Measurements from ENCODE around the gene GNB1. TPM values are rescaled to one million over a fixed set of nuclear protein-coding genes. Genes with fewer than 3 reads are reported as not detected.
"Not testable (repeated sequence)": the region's sequence is repeated elsewhere in the genome, so short reads cannot be mapped to it uniquely, and the experiment has no call there.

The GNB1 gene
- total RNA-seq, 2 donors from 2014 or later, result 267 to 358 TPM

GRCh38 chr1:1748686-1749321, 142.1 kb downstream of the GNB1 start:
- no peak for DNase-seq (ENCODE audit: low spot score in 2 of 2)
- ATAC-seq, result no peak
- Mint-ChIP-seq H3K9me3 (no peaks in the 10 kb centered on the region), H3K27ac (peak overlapping the region in 1 of 2 donors; percentile 71), H3K36me3 (no peaks in the 10 kb centered on the region)

GRCh38 chr1:1746566-1746909, 144.3 kb downstream of the GNB1 start:
- peak overlapping the region in 1 of 2 donors; percentile 87 for H3K27ac Mint-ChIP-seq
- not testable (repeated sequence) for H3K36me3 Mint-ChIP-seq; DNase-seq (ENCODE audit: low spot score in 2 of 2); H3K9me3 Mint-ChIP-seq
- ATAC-seq, result peak; percentile 90 to 91

DNA sequence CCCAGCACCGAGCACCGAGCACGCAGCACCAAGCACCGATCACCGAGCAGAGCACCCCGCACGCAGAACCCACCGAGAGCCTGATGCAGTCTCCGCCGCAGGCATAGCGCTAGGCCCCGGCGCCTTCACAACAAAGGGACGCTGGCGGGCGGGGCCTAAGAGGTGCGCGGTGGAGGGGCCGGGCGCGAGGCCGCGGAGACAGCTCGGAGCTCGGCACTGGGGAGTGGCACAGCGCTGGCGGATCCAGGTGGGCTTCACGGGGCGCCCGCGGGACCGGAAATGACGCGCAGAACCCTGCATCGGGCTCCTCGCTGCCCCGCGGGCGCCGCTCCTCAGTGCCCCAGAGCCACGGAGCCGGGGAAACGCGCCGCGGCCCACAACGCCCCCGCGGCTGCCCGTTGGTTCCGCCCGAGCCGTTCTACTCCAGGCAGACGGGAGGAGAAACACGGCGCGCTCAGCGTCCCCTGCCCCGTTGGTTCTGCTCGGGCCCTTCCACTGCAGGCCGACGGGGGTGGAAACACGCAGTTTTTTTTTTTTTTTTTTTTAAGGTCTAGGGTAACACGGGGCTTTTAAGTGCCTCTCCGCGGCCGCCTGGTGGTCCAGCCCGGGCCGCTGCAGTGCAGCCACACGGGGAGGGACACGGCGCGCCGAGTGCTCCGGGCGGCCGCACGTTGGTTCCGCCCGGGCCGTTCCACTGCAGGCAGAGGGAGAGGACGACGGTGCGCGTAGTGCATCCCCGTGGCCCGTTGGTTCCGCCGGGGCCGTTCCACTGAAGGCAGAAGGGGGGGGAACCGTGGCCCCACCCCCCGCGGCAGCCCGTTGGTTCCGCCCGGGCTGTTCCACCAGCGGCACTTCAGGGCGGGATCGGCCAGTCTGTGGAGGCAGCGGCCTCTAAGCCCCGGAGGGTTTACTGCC, 145.0 kb downstream of the GNB1 start:
- H3K9me3 Mint-ChIP-seq, H3K36me3 Mint-ChIP-seq: not testable (repeated sequence)
- ATAC-seq (peak; percentile 71 to 77), DNase-seq (ENCODE audit: low spot score in 2 of 2) (peak; percentile 81 to 92)
- H3K27ac Mint-ChIP-seq, result peak overlapping the region in 1 of 2 donors; percentile 87

DNA sequence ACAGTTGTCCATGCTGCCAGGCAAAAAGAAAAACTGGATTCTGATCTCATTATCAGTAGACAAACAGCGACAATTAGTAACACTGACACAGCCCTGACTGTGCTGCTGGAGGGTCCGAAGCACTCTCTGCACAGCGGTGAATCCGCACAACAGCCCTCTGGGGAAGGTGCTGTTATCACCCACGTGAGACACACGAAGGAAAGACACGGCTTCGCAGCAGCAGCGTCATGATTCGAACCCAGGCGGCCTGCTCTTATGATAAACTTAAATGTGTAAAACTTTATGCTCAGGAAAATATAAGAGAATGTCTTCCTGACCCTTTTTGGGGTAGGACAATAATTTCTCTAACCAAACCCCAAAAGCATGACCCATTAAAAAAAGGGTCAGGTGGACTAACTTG, 148.4 kb downstream of the GNB1 start:
- not testable (repeated sequence) for H3K36me3 Mint-ChIP-seq; DNase-seq (ENCODE audit: low spot score in 2 of 2); H3K27ac Mint-ChIP-seq; H3K9me3 Mint-ChIP-seq; ATAC-seq

DNA sequence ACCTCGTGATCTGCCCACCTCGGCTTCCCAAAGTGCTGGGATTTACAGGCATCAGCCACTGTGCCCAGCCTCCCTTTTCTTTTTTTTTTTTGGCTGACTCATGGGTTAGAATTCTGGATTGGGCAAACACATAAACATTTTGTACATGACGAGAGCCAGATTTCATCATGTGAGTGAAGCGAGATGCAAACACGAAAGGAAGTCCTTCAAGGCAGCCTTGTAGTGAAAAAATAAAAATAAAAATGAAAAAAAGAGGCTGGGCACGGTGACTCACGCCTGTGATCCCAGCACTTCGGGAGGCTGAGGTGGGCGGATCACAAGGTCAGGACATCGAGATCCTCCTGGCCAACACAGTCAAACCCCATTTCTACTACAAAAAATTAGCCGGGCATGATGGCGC, 149.9 kb downstream of the GNB1 start:
- not testable (repeated sequence) for H3K36me3 Mint-ChIP-seq; H3K27ac Mint-ChIP-seq; DNase-seq (ENCODE audit: low spot score in 2 of 2); H3K9me3 Mint-ChIP-seq; ATAC-seq

GRCh38 chr1:1738799-1739337, 152.0 kb downstream of the GNB1 start:
- ATAC-seq, result peak in 1 of 2 donors; percentile 24
- not testable (repeated sequence) for H3K9me3 Mint-ChIP-seq; DNase-seq (ENCODE audit: low spot score in 2 of 2); H3K27ac Mint-ChIP-seq; H3K36me3 Mint-ChIP-seq

GRCh38 chr1:1737675-1738590, 153.0 kb downstream of the GNB1 start:
- not testable (repeated sequence) for H3K9me3 Mint-ChIP-seq; DNase-seq (ENCODE audit: low spot score in 2 of 2); H3K36me3 Mint-ChIP-seq; H3K27ac Mint-ChIP-seq
- peak in 1 of 2 donors; percentile 29 for ATAC-seq

Other genes with a start within 250 kb of the GNB1 start
- gene CDK11B, start 232.1 kb downstream of the GNB1 start, total RNA-seq, result 10 to 100 TPM; 32.7 to 41.0 TPM
- 10 to 100 TPM; 19.0 to 48.5 TPM for gene SLC35E2B, start 198.3 kb downstream of the GNB1 start, total RNA-seq
- 100 to 1,000 TPM in 1 of 2 donors, 10 to 100 TPM in 1; 63.0 to 108 TPM for gene CDK11A, start 166.7 kb downstream of the GNB1 start, total RNA-seq
- 10 to 100 TPM; 64.7 to 67.6 TPM for gene NADK, start 112.6 kb downstream of the GNB1 start, total RNA-seq
- 1 to 10 TPM; 1.4 to 2.6 TPM for gene CALML6, start 24.2 kb upstream of the GNB1 start, total RNA-seq
- gene TMEM52, start 28.2 kb upstream of the GNB1 start, total RNA-seq, result 1 to 10 TPM in 1 of 2 donors, under 1 TPM in 1; 0.64 to 1.5 TPM
- not detected for gene CFAP74, start 112.7 kb upstream of the GNB1 start, total RNA-seq
- gene GABRD, start 128.3 kb upstream of the GNB1 start, total RNA-seq, result not detected
- gene PRKCZ, start 159.3 kb upstream of the GNB1 start, total RNA-seq, result 10 to 100 TPM; 11.8 to 22.4 TPM

Measured in activated naive CD4-positive, alpha-beta T cell treated with anti-CD3 and anti-CD28 coated beads, Interleukin-2, amount 50 U/mL, for 72 hours (primary cell).